GM18508 (cell line): ENCODE results near the gene DNAJB12.
A peak's percentile ranks its signal among the peaks of the same experiment; 100 is the strongest.
"Not testable (repeated sequence)": the region's sequence is repeated elsewhere in the genome, so short reads cannot be mapped to it uniquely, and the experiment has no call there.

ENCODE experiments used
- ATAC-seq: cut with Tn5 transposase; IDR thresholded peaks from one replicate; pipeline ENCODE4 v1.9.1; 2021; ENCODE audit warnings: moderate number of reproducible peaks; ENCODE audit not compliant: insufficient read depth, unreplicated experiment

The DNAJB12 gene

GRCh38 chr10:72355214-72355555 is 466 bp upstream of the DNAJB12 start:
- ATAC-seq = no peak

- no peak for ATAC-seq
Observed at GRCh38 chr10:72353965-72354355, 759 bp downstream of the DNAJB12 start.

- no peak for ATAC-seq
Observed at GRCh38 chr10:72353028-72353964, 1.4 kb downstream of the DNAJB12 start.

- no peak for ATAC-seq
Observed at GRCh38 chr10:72351479-72351878, 3.2 kb downstream of the DNAJB12 start.

GRCh38 chr10:72349438-72349837 is 5.3 kb downstream of the DNAJB12 start:
- no peak for ATAC-seq

- ATAC-seq = no peak
Observed at GRCh38 chr10:72348282-72348681, 6.4 kb downstream of the DNAJB12 start.

GRCh38 chr10:72346117-72346516 is 8.6 kb downstream of the DNAJB12 start:
- ATAC-seq = not testable (repeated sequence)

GRCh38 chr10:72344932-72345331 is 9.8 kb downstream of the DNAJB12 start:
- ATAC-seq = no peak

GRCh38 chr10:72342911-72343310 is 11.8 kb downstream of the DNAJB12 start:
- ATAC-seq = no peak

- ATAC-seq = no peak
Observed at GRCh38 chr10:72340510-72341261, 14.0 kb downstream of the DNAJB12 start.

GRCh38 chr10:72338180-72338579 is 16.5 kb downstream of the DNAJB12 start:
- ATAC-seq = no peak

- ATAC-seq = no peak
Observed at GRCh38 chr10:72337722-72338121, 17.0 kb downstream of the DNAJB12 start.

GRCh38 chr10:72337039-72337629 is 17.6 kb downstream of the DNAJB12 start:
- ATAC-seq = no peak

GRCh38 chr10:72336259-72337038 is 18.3 kb downstream of the DNAJB12 start:
- no peak for ATAC-seq

- ATAC-seq = peak; percentile 25
Observed at GRCh38 chr10:72335394-72336258, 19.1 kb downstream of the DNAJB12 start.

GRCh38 chr10:72334825-72335393 is 19.8 kb downstream of the DNAJB12 start:
- peak; percentile 57 for ATAC-seq

- no peak for ATAC-seq
Observed at GRCh38 chr10:72334196-72334824, 20.4 kb downstream of the DNAJB12 start.

GRCh38 chr10:72333112-72334015 is 21.4 kb downstream of the DNAJB12 start:
- ATAC-seq = no peak
